Mucosa of stomach (tissue), 1 donor: ENCODE results near the gene SLC18A3.

Experiments used
- H3K27me3 ChIP-seq: one replicate; pipeline ENCODE4 v1.7.0; 2013; ENCODE audit warnings: mild to moderate bottlenecking, low read length; ENCODE audit not compliant: control insufficient read depth, insufficient read depth
- H3K36me3 ChIP-seq: one replicate; pipeline ENCODE4 v1.7.0; 2013; ENCODE audit warnings: low read length; ENCODE audit not compliant: control insufficient read depth, insufficient read depth
- H3K4me1 ChIP-seq: one replicate; pipeline ENCODE4 v1.7.0; 2013; ENCODE audit warnings: mild to moderate bottlenecking, low read length; ENCODE audit not compliant: control insufficient read depth, insufficient read depth
- H3K4me3 ChIP-seq: one replicate; pipeline ENCODE4 v1.7.0; 2013; ENCODE audit warnings: low read length
- H3K9ac ChIP-seq: one replicate; pipeline ENCODE4 v1.7.0; 2013; ENCODE audit warnings: mild to moderate bottlenecking, low read length, moderate library complexity
- H3K9me3 ChIP-seq: one replicate; pipeline ENCODE4 v1.7.0; 2013; ENCODE audit warnings: mild to moderate bottlenecking, low read length, moderate library complexity; ENCODE audit not compliant: control insufficient read depth
- donor health status: Pancreatic carcinoma.

Gene SLC18A3

DNA sequence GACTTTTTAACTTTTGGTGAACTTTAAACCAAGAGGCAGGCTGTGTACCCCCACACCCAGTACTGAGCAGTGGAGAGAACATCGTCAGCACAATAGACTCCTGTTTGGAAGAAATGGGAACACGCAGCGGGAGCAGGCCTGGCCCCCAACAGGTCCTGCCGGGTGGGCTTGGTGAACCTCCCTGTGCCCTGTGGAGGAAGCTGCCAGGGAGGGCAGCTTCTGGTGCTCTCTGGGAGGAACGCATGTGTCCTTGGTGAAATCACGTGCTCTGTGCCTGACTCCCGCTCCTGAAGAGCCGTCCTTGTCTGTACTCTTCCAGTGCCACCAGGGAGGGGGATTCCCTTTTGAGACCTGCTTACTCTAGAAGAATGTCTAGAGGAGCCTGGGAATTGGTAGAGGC, 35.3 kb downstream of the SLC18A3 start:
- no peaks in the 10 kb centered on the region for H3K9me3 ChIP-seq
- H3K9ac ChIP-seq, result no peak overlapping the region
- H3K36me3 ChIP-seq, result no peaks in the 10 kb centered on the region
- H3K27me3 ChIP-seq, result no peaks in the 10 kb centered on the region
- no peak overlapping the region for H3K4me3 ChIP-seq
- H3K4me1 ChIP-seq, result no peaks in the 10 kb centered on the region

- Histone ChIP-seq H3K9me3 (no peaks in the 10 kb centered on the region), H3K4me1 (no peaks in the 10 kb centered on the region), H3K4me3 (no peak overlapping the region), H3K9ac (no peak overlapping the region), H3K27me3 (no peaks in the 10 kb centered on the region), H3K36me3 (no peaks in the 10 kb centered on the region)
Measured at GRCh38 chr10:49645871-49646870, 36.1 kb downstream of the SLC18A3 start.

- Histone ChIP-seq H3K27me3 (no peaks in the 10 kb centered on the region), H3K4me1 (no peaks in the 10 kb centered on the region), H3K4me3 (no peak overlapping the region), H3K9ac (no peak overlapping the region), H3K9me3 (no peaks in the 10 kb centered on the region), H3K36me3 (no peaks in the 10 kb centered on the region)
Measured at GRCh38 chr10:49647554-49647953, 37.4 kb downstream of the SLC18A3 start.

DNA sequence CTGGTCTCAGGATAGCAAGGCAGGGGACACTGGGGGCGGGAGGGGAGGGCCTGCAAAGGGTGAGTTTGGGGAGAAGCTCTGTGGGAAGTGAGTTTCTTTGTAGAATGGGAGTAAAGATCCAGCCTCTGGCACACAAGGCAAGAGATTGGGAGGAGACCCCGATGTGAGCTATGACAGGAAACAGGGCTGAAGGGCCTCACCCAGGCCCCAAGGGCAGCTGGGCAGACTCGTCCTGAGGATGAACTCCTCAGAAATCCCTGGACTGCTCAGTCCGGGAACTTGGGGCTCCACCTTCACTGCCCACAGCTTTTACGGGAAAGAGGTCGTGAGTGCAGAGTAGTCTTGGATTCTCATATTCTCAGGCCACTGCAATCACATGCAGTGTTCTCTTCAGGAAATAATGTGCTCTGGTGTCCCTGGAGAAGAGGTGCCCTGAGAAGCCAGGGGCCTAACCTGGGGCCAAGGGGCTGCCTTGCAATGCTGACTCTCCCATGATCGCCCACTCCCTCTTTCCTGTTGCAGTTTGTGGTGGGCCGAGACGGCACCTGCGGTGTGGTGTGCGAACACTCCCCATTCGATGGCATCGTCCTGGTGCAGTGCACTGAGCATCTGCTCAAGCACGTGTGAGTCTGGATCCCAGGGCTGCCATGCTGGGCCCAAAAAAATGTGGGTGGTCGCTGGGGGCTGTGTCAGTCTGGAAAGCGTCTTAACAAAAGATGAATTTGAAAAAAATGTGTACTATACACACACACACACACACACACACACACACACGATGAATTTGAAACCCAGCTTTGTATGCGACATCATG, 38.1 kb downstream of the SLC18A3 start:
- H3K4me1 ChIP-seq, result no peaks in the 10 kb centered on the region
- no peak overlapping the region for H3K9ac ChIP-seq
- H3K36me3 ChIP-seq, result no peaks in the 10 kb centered on the region
- H3K27me3 ChIP-seq, result no peaks in the 10 kb centered on the region
- no peaks in the 10 kb centered on the region for H3K9me3 ChIP-seq
- no peak overlapping the region for H3K4me3 ChIP-seq

- H3K9ac ChIP-seq, result no peak overlapping the region
- H3K36me3 ChIP-seq, result no peaks in the 10 kb centered on the region
- no peaks in the 10 kb centered on the region for H3K9me3 ChIP-seq
- H3K4me1 ChIP-seq, result no peaks in the 10 kb centered on the region
- no peaks in the 10 kb centered on the region for H3K27me3 ChIP-seq
- H3K4me3 ChIP-seq, result no peak overlapping the region
Measured at GRCh38 chr10:49649294-49649693, 39.2 kb downstream of the SLC18A3 start.

- no peaks in the 10 kb centered on the region for H3K27me3 ChIP-seq
- no peak overlapping the region for H3K9ac ChIP-seq
Measured at GRCh38 chr10:49649936-49650723, 40.0 kb downstream of the SLC18A3 start.

DNA sequence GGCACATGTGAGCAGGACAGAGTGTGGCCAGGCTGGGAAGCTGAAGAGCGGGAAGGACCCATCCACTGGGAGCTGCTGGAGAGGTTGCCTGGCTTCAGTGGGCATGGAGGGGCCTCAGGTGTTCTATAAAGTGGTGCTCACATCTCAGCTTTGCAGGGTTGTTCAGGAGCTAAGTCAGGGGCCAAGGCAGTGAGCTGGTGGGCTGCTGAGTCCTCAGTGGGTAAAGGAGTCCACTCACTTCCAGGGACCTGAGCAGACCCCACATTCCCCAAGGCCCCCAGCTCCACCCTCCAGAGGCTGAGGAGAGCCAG, 40.6 kb downstream of the SLC18A3 start:
- Histone ChIP-seq H3K36me3 (no peaks in the 10 kb centered on the region), H3K9me3 (no peaks in the 10 kb centered on the region), H3K9ac (no peak overlapping the region), H3K4me1 (no peaks in the 10 kb centered on the region), H3K4me3 (no peak overlapping the region), H3K27me3 (no peaks in the 10 kb centered on the region)

More at GRCh38 chr10:49649936-49650723, 40.0 kb downstream of the SLC18A3 start:
- no peak overlapping the region for H3K4me3 ChIP-seq
- H3K4me1 ChIP-seq, result no peaks in the 10 kb centered on the region
- H3K9me3 ChIP-seq, result no peaks in the 10 kb centered on the region
- H3K36me3 ChIP-seq, result no peaks in the 10 kb centered on the region

DNA sequence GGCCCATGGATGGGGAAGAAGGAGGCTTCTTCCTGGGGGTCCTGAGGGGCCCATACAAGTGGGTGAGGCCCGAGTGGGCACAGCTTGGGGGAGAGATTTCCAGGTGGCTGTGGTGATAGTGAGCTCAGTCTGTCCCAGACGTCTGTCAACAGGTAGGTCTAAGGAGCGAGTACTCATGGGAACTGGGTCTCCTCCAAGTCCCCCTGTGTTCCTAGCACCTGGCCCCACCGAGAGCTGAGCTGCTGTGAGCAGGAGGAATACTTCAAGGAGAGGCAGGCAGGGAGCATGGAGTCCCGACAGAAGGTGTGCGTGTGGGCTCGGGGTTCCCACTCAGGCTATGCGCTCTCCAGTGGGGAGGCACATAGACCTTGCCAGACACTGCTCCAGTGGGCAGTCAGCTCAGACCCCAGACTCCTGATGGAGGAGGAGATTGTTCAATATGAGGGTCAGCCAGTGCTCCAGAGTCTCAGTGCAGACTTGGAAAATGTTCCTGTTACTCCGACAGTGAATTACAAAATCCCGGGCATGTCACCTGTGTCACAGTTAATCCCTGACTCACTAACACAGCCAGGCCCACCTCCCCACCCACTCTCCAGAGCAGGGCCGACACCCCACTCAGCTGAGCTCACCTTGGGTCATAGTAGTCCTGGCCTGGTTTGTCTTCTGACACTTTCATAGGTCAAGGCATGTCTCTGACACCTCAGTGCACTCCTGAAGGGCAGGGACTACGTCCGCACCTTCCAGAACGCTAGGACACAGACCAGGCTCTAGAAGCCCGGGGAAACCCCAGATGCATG, 41.1 kb downstream of the SLC18A3 start:
- Histone ChIP-seq H3K27me3 (no peaks in the 10 kb centered on the region), H3K9me3 (no peaks in the 10 kb centered on the region), H3K4me1 (no peaks in the 10 kb centered on the region), H3K9ac (no peak overlapping the region), H3K36me3 (no peaks in the 10 kb centered on the region), H3K4me3 (no peak overlapping the region)

DNA sequence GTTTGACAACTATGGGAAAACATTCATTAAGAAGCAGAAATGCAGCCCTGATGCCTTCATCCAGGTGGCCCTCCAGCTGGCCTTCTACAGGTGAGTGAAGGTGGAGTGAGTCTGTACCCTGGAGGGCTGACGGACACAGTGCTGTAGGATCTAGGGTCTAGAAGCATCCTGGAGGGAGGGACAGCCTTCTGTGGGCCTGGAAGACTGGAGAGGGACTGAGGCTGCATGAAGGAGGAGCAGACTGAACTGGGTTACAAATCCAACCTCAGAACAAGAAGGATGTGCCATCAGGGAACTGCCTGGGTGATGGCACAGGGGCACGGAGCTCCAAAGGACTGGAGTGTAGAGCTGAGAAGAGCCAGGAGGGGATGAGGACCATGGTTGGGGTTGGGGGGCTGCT, 41.8 kb downstream of the SLC18A3 start:
- H3K4me1 ChIP-seq, result no peaks in the 10 kb centered on the region
- H3K9me3 ChIP-seq, result no peaks in the 10 kb centered on the region
- no peak overlapping the region for H3K9ac ChIP-seq
- no peaks in the 10 kb centered on the region for H3K27me3 ChIP-seq
- no peaks in the 10 kb centered on the region for H3K36me3 ChIP-seq
- no peak overlapping the region for H3K4me3 ChIP-seq

DNA sequence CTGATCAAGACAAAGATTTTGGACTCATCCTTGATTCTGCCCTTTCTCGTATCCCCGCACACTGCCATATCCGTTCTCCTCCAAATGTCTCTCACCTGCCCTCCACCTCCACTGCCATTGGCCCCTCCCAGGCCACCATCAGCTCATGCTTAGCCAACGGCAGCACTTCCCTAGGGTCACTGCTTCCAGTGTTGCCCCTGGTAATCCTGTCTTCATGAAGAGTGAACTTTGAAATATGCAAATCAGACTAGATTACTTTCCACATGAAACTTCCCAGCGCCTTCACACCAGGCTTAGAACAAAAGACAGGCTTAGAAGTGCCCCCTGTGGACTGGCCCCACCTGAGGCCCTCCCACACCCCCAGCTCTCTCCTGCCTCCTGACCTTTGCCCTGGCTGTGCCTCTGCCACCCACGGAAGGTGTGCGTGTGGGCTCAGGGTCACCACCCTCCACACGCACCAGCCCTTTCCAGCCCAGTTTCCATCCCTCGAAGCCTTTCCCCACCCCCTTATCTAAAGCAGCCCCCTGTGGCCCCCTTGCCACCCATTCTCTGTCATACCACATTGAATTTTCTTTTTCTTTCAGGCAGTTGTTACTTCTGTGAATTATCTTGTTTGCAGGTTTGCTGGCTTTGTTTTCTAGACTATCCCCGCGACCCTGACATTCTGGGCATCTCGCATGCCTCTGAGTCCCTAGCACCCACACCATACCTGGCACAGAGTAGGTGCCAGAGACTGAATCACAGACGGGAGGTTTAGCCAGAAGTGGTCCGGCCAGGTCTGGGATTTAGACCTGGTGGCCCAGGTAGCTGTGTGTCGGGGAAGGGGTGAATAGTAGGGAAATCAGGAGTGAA, 42.5 kb downstream of the SLC18A3 start:
- Histone ChIP-seq H3K36me3 (no peaks in the 10 kb centered on the region), H3K9ac (no peak overlapping the region), H3K4me1 (no peaks in the 10 kb centered on the region), H3K27me3 (no peaks in the 10 kb centered on the region), H3K4me3 (no peak overlapping the region), H3K9me3 (no peaks in the 10 kb centered on the region)
